Germinal center (tissue), 1 donor: ENCODE data around the gene ERBB4.

Source experiments
- DNase-seq: peaks from one replicate; pipeline ENCODE4 v3.0.0; 2012; ENCODE audit warnings: mixed read lengths, low spot score

The ERBB4 gene

DNA sequence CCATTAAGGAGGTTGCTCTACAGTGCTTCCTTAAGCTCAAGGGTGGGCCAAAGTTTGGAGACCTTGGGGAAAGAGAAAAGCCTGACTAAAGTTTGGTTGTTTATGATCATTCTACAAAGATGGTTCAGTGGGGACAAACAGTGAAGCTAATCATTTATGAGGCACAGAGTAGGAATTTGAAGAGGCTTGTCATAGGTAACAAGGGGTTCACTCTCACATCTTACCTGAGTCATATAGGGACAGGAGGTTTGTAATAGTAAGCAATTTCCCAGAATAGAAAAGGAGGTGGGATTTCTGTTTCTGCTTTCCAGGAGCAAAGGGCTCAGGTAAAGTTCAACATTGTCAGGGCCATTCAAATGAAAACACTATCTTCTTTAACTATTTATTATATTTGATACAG, 1194.3 kb downstream of the ERBB4 start:
- no peak for DNase-seq

DNA sequence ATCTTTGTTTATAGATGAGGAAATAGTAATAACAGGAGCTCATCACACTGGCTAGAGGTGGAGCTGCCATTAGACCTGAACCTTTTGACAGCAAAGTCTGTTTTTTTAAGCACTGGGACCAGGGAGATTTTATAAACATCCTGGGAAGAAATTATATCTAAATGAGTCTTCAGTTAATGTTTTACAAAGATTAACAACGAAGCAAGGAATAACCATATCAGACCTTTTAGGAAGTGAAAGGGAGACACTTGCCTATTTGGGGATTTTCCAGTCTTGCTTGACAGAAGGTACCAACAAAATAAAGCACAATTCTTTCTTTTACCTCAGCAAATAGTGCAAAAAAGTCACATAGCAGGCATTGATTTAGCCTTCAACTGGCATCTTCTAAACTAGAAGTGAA, 1205.2 kb downstream of the ERBB4 start:
- no peak for DNase-seq

DNA sequence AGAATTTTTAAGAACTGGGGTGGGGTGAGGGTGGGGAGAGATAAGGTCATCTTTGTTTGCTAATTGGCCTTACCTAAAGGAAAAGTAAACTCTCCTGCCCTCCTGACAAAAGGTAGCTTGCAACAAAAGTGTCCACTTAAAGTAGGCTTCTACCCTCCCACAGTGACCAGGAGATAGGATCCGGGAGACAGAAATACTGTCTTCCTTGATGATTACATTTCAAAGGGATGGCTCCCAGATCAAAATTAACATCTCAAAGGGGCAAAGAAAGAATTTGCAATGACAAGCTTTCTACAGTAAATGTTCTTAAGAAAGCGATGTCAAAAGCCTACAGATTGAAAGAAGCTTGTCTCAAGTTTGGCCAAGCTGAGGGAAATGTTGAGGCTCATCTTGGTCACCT, 1206.9 kb downstream of the ERBB4 start:
- no peak for DNase-seq

- no peak for DNase-seq
Measured at GRCh38 chr2:211329882-211330281, 1208.7 kb downstream of the ERBB4 start.

- DNase-seq = no peak
Measured at GRCh38 chr2:211329421-211329820, 1209.2 kb downstream of the ERBB4 start.

DNA sequence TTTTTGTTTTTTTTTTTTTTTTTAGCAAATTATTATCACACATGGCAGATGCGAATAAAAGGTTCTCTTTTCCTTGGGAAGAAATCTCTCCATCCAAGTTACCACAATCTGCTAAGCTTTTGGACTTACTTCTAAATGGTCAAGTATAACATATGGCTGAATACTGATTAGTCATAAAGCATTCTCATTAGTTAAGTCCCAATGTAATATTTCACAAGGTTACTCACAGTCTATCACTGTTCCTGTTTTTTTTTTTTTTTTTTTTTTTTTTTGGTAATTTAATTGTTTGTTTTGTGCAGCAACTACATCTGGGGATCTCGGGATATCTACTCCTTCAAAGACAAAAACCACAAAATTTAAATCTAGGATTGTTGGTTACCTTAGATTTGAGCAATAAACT, 1210.5 kb downstream of the ERBB4 start:
- no peak for DNase-seq
